Measurements from ENCODE around the gene ABCC2. TPM values are rescaled to one million over a fixed set of nuclear protein-coding genes. Genes with fewer than 3 reads are reported as not detected.

The ABCC2 gene
- total RNA-seq, 3 donors from 2014 or later: 1.3 to 1.5 (median 1.3) TPM

DNA sequence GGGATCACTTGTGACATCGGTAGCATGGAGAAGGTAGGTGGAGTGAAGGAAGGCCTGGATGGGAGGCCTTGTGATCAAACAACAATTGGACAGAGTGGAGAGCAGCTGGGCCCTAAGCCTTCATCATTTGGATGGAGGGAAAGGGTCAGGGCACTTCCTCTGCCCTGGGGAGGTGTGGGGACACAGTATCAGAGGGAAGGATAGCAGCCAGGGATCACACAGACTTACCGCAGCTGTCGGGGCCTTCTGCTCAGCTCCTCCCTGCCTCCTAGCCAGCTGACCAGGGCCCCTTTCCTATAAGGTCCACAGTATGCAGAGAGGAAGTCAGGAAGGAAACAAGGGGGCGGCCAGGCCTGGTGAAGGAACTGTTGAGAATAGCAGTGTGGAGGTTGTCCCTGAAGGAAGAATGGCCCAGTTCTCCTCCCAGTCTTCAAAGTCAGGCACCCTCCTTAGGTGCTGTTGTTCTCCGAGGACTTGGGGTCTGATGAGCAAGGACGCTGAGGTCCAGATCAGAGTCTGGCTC lies 62.1 kb downstream of the ABCC2 start:
- H3K27me3 Mint-ChIP-seq (ENCODE audit: low read depth): no peaks in the 10 kb centered on the region
- H3K9me3 Mint-ChIP-seq: no peaks in the 10 kb centered on the region
- ATAC-seq: no peak
- H3K4me1 Mint-ChIP-seq (ENCODE audit: low read depth): peaks cover 4% of the 10 kb centered on the region
- no peak overlapping the region for H3K4me3 Mint-ChIP-seq
- H3K36me3 Mint-ChIP-seq (ENCODE audit: insufficient read depth): no peaks in the 10 kb centered on the region
- no peak for DNase-seq

DNA sequence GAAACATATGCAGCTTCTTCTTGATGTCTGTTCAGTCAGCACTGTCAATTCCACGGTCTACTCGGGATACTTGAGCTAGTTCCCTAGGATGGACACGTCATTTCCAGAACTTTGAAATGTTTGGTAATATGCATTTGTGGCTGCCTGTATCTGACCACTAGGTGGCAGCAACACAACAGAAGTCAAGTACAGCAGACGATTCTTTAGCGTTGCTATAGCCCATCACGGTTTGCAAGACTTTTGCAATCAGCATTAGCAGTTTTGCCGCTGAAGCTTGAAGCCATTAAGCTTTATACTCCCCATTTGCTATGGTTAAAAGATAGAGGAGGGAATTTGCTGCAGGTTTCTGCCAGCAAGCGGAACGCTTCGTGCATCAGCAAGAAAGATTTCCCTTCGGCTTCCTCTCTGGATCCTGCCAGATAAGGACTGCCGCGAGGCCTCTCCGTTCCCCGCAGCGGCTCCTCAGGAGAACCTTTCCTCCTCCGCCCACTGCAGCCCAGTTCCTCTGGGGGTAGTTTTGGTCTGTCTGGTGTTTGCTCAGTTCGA lies 63.5 kb downstream of the ABCC2 start:
- DNase-seq (peak; percentile 60), ATAC-seq (peak; percentile 90 to 93)
- Mint-ChIP-seq H3K27me3 (ENCODE audit: low read depth) (no peaks in the 10 kb centered on the region), H3K4me3 (no peak overlapping the region), H3K36me3 (ENCODE audit: insufficient read depth) (no peaks in the 10 kb centered on the region), H3K4me1 (ENCODE audit: low read depth) (peaks cover 4% of the 10 kb centered on the region), H3K9me3 (no peaks in the 10 kb centered on the region)

DNA sequence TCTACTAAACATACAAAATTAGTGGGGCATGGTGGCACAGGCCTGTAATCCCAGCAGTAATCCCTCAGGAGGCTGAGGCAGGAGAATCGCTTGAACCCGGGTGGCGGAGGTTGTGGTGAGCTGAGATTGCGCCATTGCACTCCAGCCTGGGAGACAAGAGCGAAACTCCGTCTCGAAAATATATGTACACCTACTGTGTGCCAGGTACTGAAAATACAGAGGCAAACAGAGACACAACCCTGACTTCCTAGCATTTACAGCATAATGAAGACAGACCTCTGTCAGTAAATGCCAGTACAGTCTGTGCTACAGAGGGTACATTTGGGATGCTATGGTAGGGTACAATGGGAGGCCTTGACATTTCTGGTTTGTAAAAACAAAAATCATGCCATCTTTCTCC lies 66.6 kb downstream of the ABCC2 start:
- H3K36me3 Mint-ChIP-seq (ENCODE audit: insufficient read depth): peaks cover 8% of the 10 kb centered on the region
- no peaks in the 10 kb centered on the region for H3K27me3 Mint-ChIP-seq (ENCODE audit: low read depth)
- peaks cover 4% of the 10 kb centered on the region for H3K4me1 Mint-ChIP-seq (ENCODE audit: low read depth)
- H3K4me3 Mint-ChIP-seq: no peak overlapping the region
- DNase-seq (no peak), ATAC-seq (no peak)
- H3K9me3 Mint-ChIP-seq: no peaks in the 10 kb centered on the region

DNA sequence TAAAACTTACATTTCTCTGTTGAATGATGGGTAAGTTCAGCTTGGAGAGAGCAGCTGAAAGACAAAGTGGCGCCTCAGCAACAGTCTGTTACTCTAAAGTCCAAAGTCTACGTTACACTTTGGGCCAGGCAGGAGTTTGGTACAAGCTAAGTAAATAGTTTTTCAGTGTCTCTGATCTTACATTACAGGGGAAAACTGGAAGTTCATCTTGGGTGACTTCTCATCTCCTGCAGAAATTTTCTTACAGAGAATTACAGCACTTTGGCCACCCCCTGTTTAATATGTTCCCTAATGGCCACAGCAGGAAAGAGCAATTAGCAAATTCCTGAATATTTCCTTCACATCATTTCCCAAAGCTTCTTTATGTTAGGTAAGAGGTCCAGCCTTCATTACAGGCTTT lies 67.1 kb downstream of the ABCC2 start:
- peaks cover 4% of the 10 kb centered on the region for H3K4me1 Mint-ChIP-seq (ENCODE audit: low read depth)
- no peak overlapping the region for H3K4me3 Mint-ChIP-seq
- H3K36me3 Mint-ChIP-seq (ENCODE audit: insufficient read depth): peaks cover 8% of the 10 kb centered on the region
- no peaks in the 10 kb centered on the region for H3K27me3 Mint-ChIP-seq (ENCODE audit: low read depth)
- DNase-seq (no peak), ATAC-seq (no peak)
- no peaks in the 10 kb centered on the region for H3K9me3 Mint-ChIP-seq

DNA sequence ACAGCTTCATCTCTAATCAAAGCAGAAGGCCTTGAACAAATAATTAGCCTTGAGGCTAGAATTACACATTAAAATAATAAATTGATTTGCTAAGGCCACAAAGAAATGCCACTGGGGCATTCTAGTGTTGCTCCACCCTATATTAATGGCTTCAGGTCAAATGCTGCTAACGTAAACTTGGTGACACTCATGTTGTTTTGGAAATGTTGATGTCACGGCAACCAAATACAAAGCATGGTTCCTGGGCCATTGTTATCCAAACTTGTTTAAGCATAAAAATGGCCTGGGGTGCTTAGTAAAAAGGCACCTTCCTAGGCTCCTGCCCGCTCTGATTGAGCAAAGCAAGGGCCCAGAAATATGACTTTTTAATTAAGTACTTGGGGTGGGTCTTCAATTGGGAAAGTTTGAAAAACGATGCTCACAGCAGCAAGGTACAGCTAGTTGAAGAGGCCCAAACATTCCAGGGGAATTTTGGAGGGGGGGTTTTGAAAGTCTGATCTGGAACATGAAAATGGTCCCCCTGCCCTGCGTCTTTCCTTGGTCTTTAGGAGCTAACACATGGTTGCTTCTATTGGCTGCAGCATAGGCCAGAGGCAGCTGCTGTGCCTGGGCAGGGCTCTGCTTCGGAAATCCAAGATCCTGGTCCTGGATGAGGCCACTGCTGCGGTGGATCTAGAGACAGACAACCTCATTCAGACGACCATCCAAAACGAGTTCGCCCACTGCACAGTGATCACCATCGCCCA lies 67.8 kb downstream of the ABCC2 start:
- H3K27me3 Mint-ChIP-seq (ENCODE audit: low read depth): no peaks in the 10 kb centered on the region
- H3K4me1 Mint-ChIP-seq (ENCODE audit: low read depth): peaks cover 4% of the 10 kb centered on the region
- peaks cover 8% of the 10 kb centered on the region for H3K36me3 Mint-ChIP-seq (ENCODE audit: insufficient read depth)
- no peaks in the 10 kb centered on the region for H3K9me3 Mint-ChIP-seq
- no peak for DNase-seq
- H3K4me3 Mint-ChIP-seq: no peak overlapping the region
- ATAC-seq: no peak

DNA sequence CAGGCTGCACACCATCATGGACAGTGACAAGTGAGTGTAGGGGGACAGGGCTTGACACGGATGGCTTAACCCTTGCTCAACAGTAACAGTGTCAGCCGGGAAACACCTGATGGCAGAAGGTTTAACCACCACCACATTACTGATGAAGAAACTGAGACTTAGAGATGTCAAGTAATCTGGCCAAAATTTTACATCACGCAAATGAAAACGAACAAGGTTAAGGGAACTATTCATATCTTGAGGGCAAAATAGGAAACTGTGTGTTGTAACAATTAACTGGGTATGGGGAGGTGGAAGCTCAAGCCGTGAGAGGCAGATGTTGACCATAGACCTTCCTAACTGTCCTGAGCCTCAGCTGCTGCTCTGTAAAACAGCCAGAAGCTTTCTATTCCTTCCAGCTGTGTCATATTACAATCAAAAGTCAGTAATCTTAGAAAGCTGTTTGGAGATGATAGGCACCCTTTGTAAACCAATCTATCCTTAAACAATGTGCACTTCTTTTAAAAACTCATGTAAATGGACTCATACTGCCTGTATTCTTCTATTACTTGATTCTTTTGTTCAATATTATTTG lies 68.4 kb downstream of the ABCC2 start:
- peaks cover 4% of the 10 kb centered on the region for H3K4me1 Mint-ChIP-seq (ENCODE audit: low read depth)
- peaks cover 8% of the 10 kb centered on the region for H3K36me3 Mint-ChIP-seq (ENCODE audit: insufficient read depth)
- no peak overlapping the region for H3K4me3 Mint-ChIP-seq
- ATAC-seq (no peak), DNase-seq (no peak)
- H3K9me3 Mint-ChIP-seq: no peaks in the 10 kb centered on the region
- no peaks in the 10 kb centered on the region for H3K27me3 Mint-ChIP-seq (ENCODE audit: low read depth)

DNA sequence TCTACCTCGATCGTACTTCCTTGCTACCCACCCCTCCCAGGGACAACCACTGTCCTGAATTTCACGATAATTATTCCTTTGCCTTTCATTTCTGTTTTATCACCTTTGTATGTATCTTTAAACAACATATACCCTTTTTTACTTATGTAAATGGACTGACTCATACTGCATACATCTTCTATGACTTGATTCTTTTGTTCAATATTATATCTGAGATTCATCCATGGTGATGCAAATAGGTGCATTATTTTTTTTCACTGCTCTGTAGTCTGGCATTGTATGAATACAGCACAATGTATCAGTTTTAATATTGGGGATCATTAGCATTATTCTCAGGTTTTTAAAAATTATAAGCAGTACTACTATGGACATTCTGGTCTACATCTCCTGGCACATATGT lies 69.4 kb downstream of the ABCC2 start:
- no peaks in the 10 kb centered on the region for H3K27me3 Mint-ChIP-seq (ENCODE audit: low read depth)
- H3K4me1 Mint-ChIP-seq (ENCODE audit: low read depth): no peaks in the 10 kb centered on the region
- no peak for DNase-seq
- no peak overlapping the region for H3K4me3 Mint-ChIP-seq
- peaks cover 8% of the 10 kb centered on the region for H3K36me3 Mint-ChIP-seq (ENCODE audit: insufficient read depth)
- ATAC-seq: no peak
- no peaks in the 10 kb centered on the region for H3K9me3 Mint-ChIP-seq

DNA sequence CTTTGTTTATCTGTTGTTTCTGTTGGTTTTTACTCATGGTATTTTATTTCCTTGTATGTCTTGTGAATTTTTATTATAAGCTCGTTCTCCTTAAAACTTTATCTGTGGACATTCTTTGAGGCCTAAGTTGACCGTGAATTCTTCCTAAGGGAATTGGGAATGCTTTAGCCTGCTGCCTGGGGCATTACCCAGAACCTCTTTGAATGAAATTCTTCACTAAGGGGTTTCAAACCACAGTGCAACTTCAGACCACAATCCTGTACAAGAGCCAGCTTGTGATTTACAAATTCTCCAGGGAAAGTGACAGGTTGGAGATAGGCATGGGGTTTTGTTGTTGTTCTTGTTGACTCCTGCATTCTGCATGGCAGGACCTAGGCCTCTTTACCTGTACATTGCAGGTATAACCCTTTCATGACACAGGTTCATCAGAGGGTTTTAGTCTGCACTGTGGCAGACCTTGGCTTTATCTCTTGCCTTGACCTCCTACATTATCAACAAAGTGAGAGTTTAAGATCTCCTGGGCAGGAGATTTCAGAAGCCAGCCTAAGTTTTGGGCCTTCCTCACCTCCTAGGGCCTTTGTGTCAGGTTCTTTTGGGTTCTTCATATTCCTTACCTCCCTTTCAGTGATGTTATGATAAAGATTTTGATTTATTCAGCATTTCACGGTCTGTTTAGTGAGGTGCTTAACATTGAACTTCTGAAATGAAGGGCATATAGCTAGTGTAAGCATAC lies 70.2 kb downstream of the ABCC2 start:
- H3K9me3 Mint-ChIP-seq: no peaks in the 10 kb centered on the region
- DNase-seq (no peak), ATAC-seq (no peak)
- H3K36me3 Mint-ChIP-seq (ENCODE audit: insufficient read depth): peaks cover 8% of the 10 kb centered on the region
- H3K4me3 Mint-ChIP-seq: no peak overlapping the region
- H3K4me1 Mint-ChIP-seq (ENCODE audit: low read depth): no peaks in the 10 kb centered on the region
- no peaks in the 10 kb centered on the region for H3K27me3 Mint-ChIP-seq (ENCODE audit: low read depth)

DNA sequence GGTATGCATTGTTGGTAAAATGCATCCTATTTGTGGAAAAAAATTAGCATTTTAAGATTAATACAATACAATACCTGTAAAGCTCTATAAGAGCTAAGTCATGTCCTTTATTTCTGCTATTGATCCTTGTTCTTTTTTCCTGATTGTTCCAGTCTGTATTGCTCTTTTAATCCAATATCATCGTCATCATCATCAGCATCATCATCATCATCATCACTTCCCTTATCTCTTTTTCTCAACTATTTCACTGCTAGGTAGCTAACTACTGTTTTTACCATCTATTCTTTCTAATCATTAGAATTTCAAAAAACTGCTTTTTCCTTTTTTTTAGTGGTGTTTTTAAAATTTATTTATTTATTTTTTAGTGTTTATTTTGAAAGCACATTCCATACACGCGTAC lies 71.2 kb downstream of the ABCC2 start:
- DNase-seq: no peak
- Mint-ChIP-seq H3K27me3 (ENCODE audit: low read depth) (no peaks in the 10 kb centered on the region), H3K9me3 (no peaks in the 10 kb centered on the region), H3K36me3 (ENCODE audit: insufficient read depth) (peaks cover 8% of the 10 kb centered on the region), H3K4me3 (no peak overlapping the region), H3K4me1 (ENCODE audit: low read depth) (no peaks in the 10 kb centered on the region)
- ATAC-seq: no peak

DNA sequence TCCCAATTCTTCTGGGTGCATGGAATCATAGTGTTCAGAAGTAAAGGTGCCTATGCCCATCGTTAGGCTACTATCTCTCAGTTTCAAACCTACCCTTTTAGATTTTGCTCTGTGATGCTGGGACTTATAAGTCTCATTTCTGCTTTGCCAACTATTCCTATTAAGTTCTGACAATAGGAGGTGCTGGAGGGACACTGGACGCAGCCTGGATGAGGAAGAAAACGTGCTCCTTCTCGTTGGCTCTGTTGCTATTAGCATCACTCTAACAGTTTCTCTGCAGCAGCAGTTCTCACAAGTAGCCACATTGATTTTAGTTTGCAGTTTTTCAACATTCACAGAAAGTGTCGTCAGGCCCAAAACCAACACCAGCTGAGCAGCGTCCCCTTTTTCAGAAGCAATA lies 72.4 kb downstream of the ABCC2 start:
- Mint-ChIP-seq H3K27me3 (ENCODE audit: low read depth) (peaks cover 2% of the 10 kb centered on the region), H3K9me3 (no peaks in the 10 kb centered on the region), H3K4me3 (no peak overlapping the region), H3K36me3 (ENCODE audit: insufficient read depth) (peaks cover 8% of the 10 kb centered on the region), H3K4me1 (ENCODE audit: low read depth) (no peaks in the 10 kb centered on the region)
- no peak for ATAC-seq
- no peak for DNase-seq

DNA sequence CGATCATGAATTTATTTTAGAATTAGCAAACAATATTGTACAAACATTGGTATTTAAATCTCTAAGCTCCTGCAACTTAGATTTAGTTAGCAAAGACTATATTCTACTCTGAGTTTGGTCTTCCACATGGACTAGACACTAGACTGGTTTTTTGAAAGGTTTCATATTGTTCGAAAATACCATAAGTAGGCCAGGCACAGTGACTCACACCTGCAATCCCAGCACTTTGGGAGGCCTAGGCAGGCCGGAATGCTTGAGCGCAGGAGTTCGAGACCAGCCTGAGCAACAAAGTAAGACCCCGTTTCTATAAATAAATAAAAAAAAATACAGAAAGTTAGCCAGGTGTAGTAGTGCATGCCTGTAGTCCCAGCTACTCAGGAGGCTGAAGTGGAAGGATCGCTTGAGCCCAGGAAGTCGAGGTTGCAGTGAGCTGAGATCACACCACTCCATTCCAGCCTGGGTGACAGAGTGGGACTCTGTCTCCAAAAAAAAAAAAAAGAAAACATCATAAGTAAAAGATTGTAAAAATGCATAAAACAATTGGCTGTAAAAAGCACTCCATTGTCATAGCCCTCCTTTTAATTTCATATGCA lies 73.1 kb downstream of the ABCC2 start:
- no peak overlapping the region for H3K4me3 Mint-ChIP-seq
- H3K4me1 Mint-ChIP-seq (ENCODE audit: low read depth): no peaks in the 10 kb centered on the region
- peaks cover 8% of the 10 kb centered on the region for H3K36me3 Mint-ChIP-seq (ENCODE audit: insufficient read depth)
- DNase-seq (no peak), ATAC-seq (no peak)
- peaks cover 2% of the 10 kb centered on the region for H3K27me3 Mint-ChIP-seq (ENCODE audit: low read depth)
- H3K9me3 Mint-ChIP-seq: no peaks in the 10 kb centered on the region

DNA sequence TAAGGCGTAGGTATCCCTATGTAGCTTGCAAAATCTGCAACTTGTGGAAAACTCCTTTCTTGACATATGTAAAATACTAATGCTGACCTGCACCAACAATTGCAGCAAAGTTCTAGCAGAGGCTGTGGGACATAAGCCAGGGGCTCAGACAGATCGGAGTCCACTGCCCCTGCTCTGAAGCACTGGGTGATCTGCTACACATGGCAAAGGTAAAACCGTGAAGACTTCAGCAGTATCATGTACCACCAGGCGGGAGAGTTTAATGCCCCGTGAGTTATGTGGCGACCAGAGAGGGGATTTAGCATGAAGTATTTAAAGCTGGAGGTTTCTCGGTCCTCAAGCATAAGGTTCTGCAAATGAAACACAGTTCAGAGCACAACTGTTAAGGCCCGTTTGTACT lies 76.4 kb downstream of the ABCC2 start:
- Mint-ChIP-seq H3K4me3 (no peak overlapping the region), H3K4me1 (ENCODE audit: low read depth) (no peaks in the 10 kb centered on the region), H3K9me3 (no peaks in the 10 kb centered on the region), H3K36me3 (ENCODE audit: insufficient read depth) (no peaks in the 10 kb centered on the region), H3K27me3 (ENCODE audit: low read depth) (peaks cover 6% of the 10 kb centered on the region)
- ATAC-seq: no peak
- no peak for DNase-seq

DNA sequence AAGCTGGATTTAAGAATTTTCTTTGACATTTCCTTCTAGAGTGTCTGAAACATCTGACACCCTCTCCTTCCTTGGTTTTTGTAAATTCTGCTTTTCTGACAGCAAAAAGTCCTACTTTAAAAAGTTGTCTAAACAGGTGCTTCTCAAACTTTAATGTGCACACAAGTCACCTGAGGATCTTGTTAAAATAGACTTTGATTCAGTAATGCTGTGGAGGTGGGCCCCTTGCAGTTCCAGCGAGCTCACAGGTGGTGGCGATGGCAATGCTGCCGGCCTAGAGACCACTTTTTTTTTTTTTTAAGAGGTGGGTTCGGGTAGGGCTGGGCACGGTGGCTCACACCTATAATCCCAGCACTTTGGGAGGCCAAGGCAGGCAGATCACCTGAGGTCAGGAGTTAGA lies 77.1 kb downstream of the ABCC2 start:
- ATAC-seq (no peak), DNase-seq (no peak)
- Mint-ChIP-seq H3K36me3 (ENCODE audit: insufficient read depth) (no peaks in the 10 kb centered on the region), H3K27me3 (ENCODE audit: low read depth) (peaks cover 13% of the 10 kb centered on the region), H3K9me3 (no peaks in the 10 kb centered on the region), H3K4me3 (no peak overlapping the region), H3K4me1 (ENCODE audit: low read depth) (no peaks in the 10 kb centered on the region)

DNA sequence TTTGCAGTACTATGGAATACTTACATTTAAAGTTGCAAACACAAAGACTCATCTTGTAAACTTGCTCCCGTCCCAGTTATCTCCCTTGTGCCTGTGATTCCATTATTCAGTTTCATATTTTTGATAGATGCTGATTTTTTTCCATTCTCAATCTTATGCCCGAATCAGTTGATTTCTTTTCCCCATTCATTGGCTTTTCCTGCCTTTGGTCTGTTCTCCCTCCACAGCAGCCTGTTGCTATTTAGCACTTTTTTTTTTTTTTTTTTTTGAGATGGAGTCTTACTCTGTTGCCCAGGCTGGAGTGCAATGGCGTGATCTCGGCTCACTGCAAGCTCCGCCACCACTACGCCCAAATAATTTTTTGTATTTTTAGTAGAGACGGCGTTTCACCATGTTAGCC lies 78.0 kb downstream of the ABCC2 start:
- Mint-ChIP-seq H3K9me3 (no peaks in the 10 kb centered on the region), H3K4me1 (ENCODE audit: low read depth) (no peaks in the 10 kb centered on the region), H3K27me3 (ENCODE audit: low read depth) (peaks cover 18% of the 10 kb centered on the region), H3K4me3 (no peak overlapping the region), H3K36me3 (ENCODE audit: insufficient read depth) (no peaks in the 10 kb centered on the region)
- ATAC-seq (no peak), DNase-seq (no peak)
